SK-N-SH treated with all-trans-retinoic acid at 6 μM for 48 hours (cell line): ENCODE measurements around the gene CD99.

Experiments
- ATAC-seq: fragments of 200-7000 bp; cut with Tn5 transposase; 3 replicates; pipeline ENCODE4 v1.9.1; 2020; ENCODE audit warnings: mild to moderate bottlenecking, moderate library complexity
- ARNTL ChIP-seq: fragments of 450-650 bp; formaldehyde crosslinking; IDR thresholded peaks from 2 replicates; pipeline ENCODE4 v1.5.0; 2020; ENCODE audit warnings: low read depth, mild to moderate bottlenecking, moderate library complexity, borderline replicate concordance
- BACH2 ChIP-seq: fragments of 250-450 bp; sonication (Bioruptor Pico); IDR thresholded peaks from 2 replicates; pipeline ENCODE4 v1.9.0; 2021; ENCODE audit warnings: mild to moderate bottlenecking, borderline replicate concordance
- CREB5 ChIP-seq: fragments of 250-450 bp; sonication (Bioruptor Pico); IDR thresholded peaks from 2 replicates; pipeline ENCODE4 v1.5.1; 2020; ENCODE audit warnings: low read depth, mild to moderate bottlenecking, moderate library complexity
- CSDC2 ChIP-seq: fragments of 250-450 bp; sonication (Bioruptor Pico); IDR thresholded peaks from 2 replicates; pipeline ENCODE4 v1.5.0; 2020; ENCODE audit warnings: mild to moderate bottlenecking, moderate library complexity
- CSRNP3 ChIP-seq: fragments of 250-450 bp; sonication (Bioruptor Pico); IDR thresholded peaks from 2 replicates; pipeline ENCODE4 v1.5.1; 2021; ENCODE audit warnings: mild to moderate bottlenecking, moderate library complexity
- ESRRG ChIP-seq: fragments of 250-450 bp; sonication (Bioruptor Pico); IDR thresholded peaks from 2 replicates; pipeline ENCODE4 v1.6.1; 2021; ENCODE audit warnings: mild to moderate bottlenecking
- GLIS3 ChIP-seq: fragments of 250-450 bp; sonication (Bioruptor Pico); IDR thresholded peaks from 2 replicates; pipeline ENCODE4 v1.5.0; 2020; ENCODE audit warnings: mild to moderate bottlenecking, moderate library complexity
- PATZ1 ChIP-seq: fragments of 250-450 bp; sonication (Bioruptor Pico); IDR thresholded peaks from 2 replicates; pipeline ENCODE4 v1.8.0; 2020; ENCODE audit warnings: mild to moderate bottlenecking, moderate library complexity, borderline replicate concordance
- POU6F1 ChIP-seq: fragments of 250-450 bp; sonication (Bioruptor Pico); IDR thresholded peaks from 2 replicates; pipeline ENCODE4 v1.8.0; 2021; ENCODE audit warnings: low read depth, mild to moderate bottlenecking, moderate library complexity, borderline replicate concordance
- PPARA ChIP-seq: fragments of 250-450 bp; sonication (Bioruptor Pico); IDR thresholded peaks from 2 replicates; pipeline ENCODE4 v1.5.0; 2020; ENCODE audit warnings: mild to moderate bottlenecking, borderline replicate concordance
- SNAI2 ChIP-seq: fragments of 250-450 bp; sonication (Bioruptor Pico); IDR thresholded peaks from 2 replicates; pipeline ENCODE4 v1.5.0; 2020; ENCODE audit warnings: mild to moderate bottlenecking, moderate library complexity
- TCF4 ChIP-seq: fragments of 250-450 bp; sonication (Bioruptor Pico); IDR thresholded peaks from 2 replicates; pipeline ENCODE4 v1.8.0; 2021; ENCODE audit warnings: mild to moderate bottlenecking, moderate library complexity, borderline replicate concordance
- TOX ChIP-seq: fragments of 250-450 bp; sonication (Bioruptor Pico); IDR thresholded peaks from 2 replicates; pipeline ENCODE4 v1.8.0; 2021; ENCODE audit warnings: mild to moderate bottlenecking, moderate library complexity, borderline replicate concordance
- TSHZ2 ChIP-seq: fragments of 250-450 bp; sonication (Bioruptor Pico); IDR thresholded peaks from 2 replicates; pipeline ENCODE4 v1.5.0; 2020; ENCODE audit warnings: mild to moderate bottlenecking, moderate library complexity
- ZC3H10 ChIP-seq: fragments of 250-450 bp; sonication (Bioruptor Pico); IDR thresholded peaks from 2 replicates; pipeline ENCODE4 v1.5.1; 2021; ENCODE audit warnings: mild to moderate bottlenecking, moderate library complexity
- ZFP3 ChIP-seq: fragments of 250-450 bp; sonication (Bioruptor Pico); IDR thresholded peaks from 2 replicates; pipeline ENCODE4 v1.5.0; 2020; ENCODE audit warnings: mild to moderate bottlenecking, moderate library complexity
- ZFP30 ChIP-seq: fragments of 450-650 bp; formaldehyde crosslinking; IDR thresholded peaks from 2 replicates; pipeline ENCODE4 v1.5.0; 2022; ENCODE audit warnings: mild to moderate bottlenecking, moderate library complexity
- ZNF70 ChIP-seq: fragments of 450-650 bp; formaldehyde crosslinking; IDR thresholded peaks from 2 replicates; pipeline ENCODE4 v1.5.0; 2020; ENCODE audit warnings: mild to moderate bottlenecking, moderate library complexity
- ZNF8 ChIP-seq: fragments of 450-650 bp; formaldehyde crosslinking; IDR thresholded peaks from 2 replicates; pipeline ENCODE4 v1.5.0; 2020; ENCODE audit warnings: mild to moderate bottlenecking, moderate library complexity

Gene CD99

GRCh38 chrX:2662586-2662985 is 28.5 kb upstream of the CD99 start (continued):
- TF ChIP-seq PATZ1 (CRISPR knock-in tag) (no peak), TOX (no peak), SNAI2 (CRISPR knock-in tag) (no peak), CSDC2 (CRISPR knock-in tag) (no peak), ZFP30 (CRISPR knock-in tag) (no peak), TCF4 (CRISPR knock-in tag) (no peak), ZC3H10 (CRISPR knock-in tag) (no peak), ZNF70 (CRISPR knock-in tag) (no peak)

- TF ChIP-seq ZFP30 (CRISPR knock-in tag), result no peak
- TF ChIP-seq PPARA (CRISPR knock-in tag), result no peak
- no peak for TF ChIP-seq ZNF8
- TF ChIP-seq GLIS3 (CRISPR knock-in tag), result no peak
- TF ChIP-seq POU6F1 (CRISPR knock-in tag), result no peak
- TF ChIP-seq ZFP3 (CRISPR knock-in tag), result no peak
- no peak for TF ChIP-seq CREB5 (CRISPR knock-in tag)
- TF ChIP-seq TSHZ2 (CRISPR knock-in tag), result no peak
- no peak for TF ChIP-seq ZC3H10 (CRISPR knock-in tag)
- no peak for ATAC-seq
These were observed 26.6 kb upstream of the CD99 start for GRCh38 chrX:2664502-2664901.

- ATAC-seq, result no peak
- TF ChIP-seq POU6F1 (CRISPR knock-in tag), result no peak
- TF ChIP-seq ZFP30 (CRISPR knock-in tag), result no peak
- no peak for TF ChIP-seq CREB5 (CRISPR knock-in tag)
- no peak for TF ChIP-seq CSRNP3 (CRISPR knock-in tag)
- TF ChIP-seq CSDC2 (CRISPR knock-in tag), result no peak
- no peak for TF ChIP-seq GLIS3 (CRISPR knock-in tag)
- no peak for TF ChIP-seq ARNTL (CRISPR knock-in tag)
- TF ChIP-seq ESRRG (CRISPR knock-in tag), result no peak
- TF ChIP-seq TSHZ2 (CRISPR knock-in tag), result no peak
- TF ChIP-seq PPARA (CRISPR knock-in tag), result no peak
- TF ChIP-seq ZNF70 (CRISPR knock-in tag), result no peak
- TF ChIP-seq BACH2 (CRISPR knock-in tag), result no peak
These were observed 25.4 kb upstream of the CD99 start for GRCh38 chrX:2665387-2666304.
